AG04450 (cell line): ENCODE data around the gene PDE11A. TPM values are rescaled to one million over a fixed set of nuclear protein-coding genes. Genes with fewer than 3 reads are reported as not detected.

Experiments used
- CTCF ChIA-PET: fragments of 300-600, 350-600 bp; formaldehyde crosslinking; extraction: SDS; loops from one replicate; lab custom pipeline; 2022; ENCODE audit warnings: antibody characterized with exemption, inconsistent platforms; lab: Charles Lee
- POLR2A ChIA-PET: fragments of 350-600 bp; formaldehyde crosslinking; extraction: SDS; loops from one replicate; lab custom pipeline; 2021; ENCODE audit warnings: antibody characterized with exemption, inconsistent platforms; lab: Yijun Ruan, JAX
- DNase-seq: peaks from one replicate; pipeline ENCODE4 v3.0.0-alpha.2; 2011; ENCODE audit warnings: low read depth, low spot score
- H3K27ac ChIP-seq: one replicate; pipeline ENCODE4 v1.5.1; 2012; ENCODE audit warnings: low read depth, low read length, control low read depth
- H3K27me3 ChIP-seq: one replicate; pipeline ENCODE4 v1.6.0; 2012; ENCODE audit warnings: low read length; ENCODE audit not compliant: control insufficient read depth, insufficient read depth
- H3K4me3 ChIP-seq: 2 replicates; pipeline ENCODE4 v1.5.1; 2011; ENCODE audit warnings: mild to moderate bottlenecking, low read depth, low read length, control low read depth
- H3K9me3 ChIP-seq: 2 replicates; pipeline ENCODE4 v1.5.1; 2012; ENCODE audit warnings: low read length; ENCODE audit not compliant: control insufficient read depth, insufficient read depth
- CTCF ChIP-seq: IDR thresholded peaks from 2 replicates; pipeline ENCODE4 v1.5.1; 2011; ENCODE audit warnings: low read depth, low read length, control low read depth, inconsistent platforms
- polyA plus RNA-seq: library from polyadenylated mRNA; depleted of rRNA; stranded (reverse); fragments of >200 nt; gene quantifications from 2 replicates; pipeline ENCODE4 v1.2.3, GENCODE V29; 2011

Gene PDE11A
- polyA plus RNA-seq, 1 experiment: 0.24 TPM

DNA sequence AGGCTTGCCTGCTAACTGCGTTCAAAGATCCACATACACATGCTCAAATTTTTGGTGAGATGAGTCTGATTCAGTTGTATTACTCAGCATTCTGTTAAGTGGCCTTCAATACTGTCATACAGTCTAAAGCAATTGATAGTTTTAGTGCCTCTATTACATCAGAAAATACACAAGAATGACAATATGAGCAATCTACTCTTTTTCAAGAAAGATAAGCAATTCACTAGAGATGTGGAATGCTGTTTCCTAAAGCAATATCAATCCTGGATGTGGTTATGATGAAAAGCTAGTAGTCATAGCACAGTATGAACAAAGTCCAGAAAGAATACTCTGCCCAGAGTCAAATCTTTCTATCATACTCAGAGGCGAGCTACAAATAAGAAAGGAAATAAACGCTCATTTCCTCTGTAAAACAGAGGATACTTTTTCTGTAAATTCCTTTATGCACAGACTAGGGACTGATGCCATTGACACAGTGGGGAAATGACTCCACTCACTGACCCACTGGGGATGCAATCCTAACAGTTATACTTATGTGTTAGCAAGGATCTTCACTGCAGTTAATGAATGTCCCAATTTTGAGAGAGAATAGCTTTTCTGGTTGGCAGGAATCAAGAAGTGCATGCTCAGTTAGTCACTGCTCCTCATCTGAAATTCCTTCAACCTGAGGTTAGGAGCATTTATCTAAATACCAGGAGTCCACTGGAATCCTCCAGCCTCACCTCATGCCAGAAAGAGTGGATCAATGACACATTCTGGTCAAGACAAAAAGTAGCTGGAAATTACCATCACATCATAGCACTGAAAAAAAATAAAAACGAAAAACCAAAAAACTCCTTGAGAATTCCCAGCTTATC is 83.3 kb downstream of the PDE11A start:
- H3K27me3 ChIP-seq: no peaks in the 10 kb centered on the region
- no peak overlapping the region for H3K4me3 ChIP-seq
- DNase-seq: no peak
- H3K9me3 ChIP-seq: no peaks in the 10 kb centered on the region
- TF ChIP-seq CTCF: no peak
- ChIA-PET CTCF (interaction anchor here (0.9 to 1.5 kb wide), 5 partner anchors 9 to 143 kb away, joined by 3 to 5 read pairs (median 4); partner anchors contain the start of gene RBM45), POLR2A (interaction anchor here (1.4 kb wide), 1 partner anchor 9 kb away, joined by 6 read pairs; no protein-coding TSS in a partner anchor)
- H3K27ac ChIP-seq: peak overlapping the region; percentile 22

GRCh38 chr2:177984749-177985148 is 87.8 kb downstream of the PDE11A start:
- Histone ChIP-seq H3K27ac (no peak overlapping the region), H3K4me3 (no peak overlapping the region), H3K9me3 (no peaks in the 10 kb centered on the region), H3K27me3 (no peaks in the 10 kb centered on the region)
- ChIA-PET POLR2A (no interaction called here), CTCF (interaction anchor here (0.8 to 2.4 kb wide), 11 partner anchors 9 to 434 kb away, joined by 3 to 40 read pairs (median 8); partner anchors contain the start of gene RBM45)
- TF ChIP-seq CTCF: no peak
- no peak for DNase-seq

GRCh38 chr2:177983183-177983788 is 89.3 kb downstream of the PDE11A start:
- Histone ChIP-seq H3K4me3 (no peak overlapping the region), H3K9me3 (no peaks in the 10 kb centered on the region), H3K27ac (no peak overlapping the region), H3K27me3 (no peaks in the 10 kb centered on the region)
- ChIA-PET POLR2A (interaction anchor here (0.5 kb wide), 1 partner anchor 464 kb away, joined by 4 read pairs; no protein-coding TSS in a partner anchor), CTCF (interaction anchor here (0.6 to 2.4 kb wide), 33 partner anchors 10 to 1933 kb away, joined by 3 to 40 read pairs (median 4); partner anchors contain the start of gene RBM45)
- DNase-seq: peak; percentile 47
- TF ChIP-seq CTCF: peak; percentile 97

- H3K9me3 ChIP-seq: no peaks in the 10 kb centered on the region
- no peaks in the 10 kb centered on the region for H3K27me3 ChIP-seq
- H3K4me3 ChIP-seq: no peak overlapping the region
- POLR2A ChIA-PET: no interaction called here
- no peak for DNase-seq
- CTCF ChIA-PET: no interaction called here
- H3K27ac ChIP-seq: no peak overlapping the region
- no peak for TF ChIP-seq CTCF
These were observed 99.8 kb downstream of the PDE11A start for GRCh38 chr2:177972782-177973181.
